GM18519 (cell line): ENCODE results near the gene DNAJB8.

Experiments
- ATAC-seq: cut with Tn5 transposase; IDR thresholded peaks from one replicate; pipeline ENCODE4 v1.9.1; 2021; ENCODE audit warnings: mild to moderate bottlenecking, moderate library complexity; ENCODE audit not compliant: unreplicated experiment, low FRiP score

The DNAJB8 gene

DNA sequence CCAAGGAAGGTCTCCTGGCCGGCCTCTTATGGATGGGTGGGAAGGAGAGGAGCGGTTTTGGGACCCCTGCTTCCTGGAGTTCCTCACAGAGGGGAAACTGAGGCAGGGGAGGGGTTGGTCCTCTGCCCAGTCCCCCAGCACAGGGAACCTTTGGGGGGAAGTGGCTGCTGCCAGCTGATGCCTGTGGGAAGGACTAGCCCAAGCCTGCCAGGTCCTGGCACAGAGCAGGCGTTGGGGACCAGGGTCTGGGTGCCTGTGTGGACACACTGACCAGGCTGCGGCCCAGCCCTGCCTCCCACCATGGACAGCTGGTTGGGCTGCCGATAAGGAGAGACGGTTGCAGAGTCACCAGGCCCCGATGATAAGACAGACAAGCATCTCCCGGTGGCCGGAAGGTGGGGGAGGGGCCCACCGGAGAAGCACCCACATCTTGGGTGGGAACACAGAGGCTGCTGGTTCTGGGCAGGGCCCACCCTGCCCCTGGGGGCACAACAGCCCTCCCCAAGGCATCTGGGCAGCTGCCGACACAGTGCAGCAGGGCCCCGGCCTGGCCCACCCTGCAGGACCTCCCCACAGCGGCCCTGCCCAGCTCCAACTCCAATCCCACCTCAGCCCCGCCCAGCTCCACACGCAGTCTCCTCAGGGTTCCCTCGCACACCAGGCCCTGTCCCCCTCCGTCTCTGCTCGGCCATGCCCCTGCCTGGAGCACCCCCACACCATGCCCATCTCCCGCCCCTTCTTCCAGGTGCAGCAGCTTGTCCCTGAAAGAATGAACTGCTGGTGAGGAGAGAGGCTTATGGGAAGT, 50.7 kb downstream of the DNAJB8 start:
- ATAC-seq = no peak

DNA sequence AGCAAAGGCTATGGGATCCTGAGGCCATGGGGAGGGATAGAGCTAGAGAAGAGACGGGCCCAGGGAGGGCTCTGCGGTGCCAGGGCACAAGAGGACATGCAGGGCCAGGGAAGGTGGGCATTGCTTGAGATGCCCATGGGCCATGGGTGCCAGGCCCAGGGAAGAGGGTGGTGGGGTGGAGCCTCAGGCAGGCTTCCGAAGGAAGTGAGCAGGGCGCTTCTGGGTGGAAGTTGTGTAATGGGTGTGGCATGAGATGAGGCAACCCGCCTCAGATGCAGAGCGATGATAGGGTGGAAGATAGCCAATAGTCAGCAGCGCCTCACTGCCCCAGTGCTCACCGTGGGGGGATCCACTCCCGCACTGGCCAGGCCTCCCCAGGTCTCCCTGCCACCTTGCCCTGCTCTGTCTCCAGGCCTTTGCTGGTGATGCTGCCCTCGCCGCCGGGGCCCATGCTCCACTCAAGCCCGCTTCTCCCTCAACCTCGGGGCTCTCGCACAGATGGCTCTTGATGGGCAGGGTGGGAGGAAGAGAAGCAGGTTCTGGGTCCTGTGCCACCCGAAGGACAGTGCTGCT, 51.4 kb downstream of the DNAJB8 start:
- ATAC-seq = no peak

DNA sequence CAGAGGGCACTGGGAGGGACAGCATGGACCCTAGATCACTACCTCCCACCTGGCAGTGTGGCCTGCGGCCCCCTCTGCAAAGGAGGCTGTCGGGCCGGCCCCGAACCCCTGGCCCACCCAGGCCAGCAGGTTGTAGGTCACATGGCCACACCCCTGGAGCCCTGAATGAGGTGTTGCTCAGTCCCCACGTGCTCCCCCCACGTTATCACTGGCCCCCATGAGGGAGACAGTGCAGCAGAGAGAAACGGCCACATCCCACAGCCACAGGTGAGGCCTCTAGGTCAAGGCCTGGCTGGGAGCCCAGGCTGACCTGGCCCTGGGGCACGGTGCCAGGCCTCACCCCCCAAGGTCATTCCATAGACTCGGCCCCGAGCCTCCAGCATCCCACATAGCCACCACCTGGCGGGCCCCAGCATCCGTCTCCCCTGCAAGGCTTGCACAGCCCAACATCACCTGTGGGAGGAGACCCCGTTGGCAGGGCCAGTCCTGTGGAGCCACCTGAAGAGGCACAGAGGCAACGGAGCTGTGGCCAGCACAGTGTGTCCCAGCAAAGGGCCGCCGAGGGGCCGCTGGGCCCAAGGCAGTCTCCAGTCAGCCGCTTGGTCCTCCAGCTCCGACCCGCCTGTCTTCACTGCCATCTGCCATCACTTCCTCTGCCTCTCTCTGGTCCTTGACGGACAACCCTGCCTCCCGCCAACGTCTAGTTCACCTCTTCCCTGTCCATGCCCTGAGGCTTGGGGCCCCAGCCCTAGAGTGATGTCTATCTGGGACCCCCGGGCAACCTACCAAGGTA, 53.1 kb downstream of the DNAJB8 start:
- ATAC-seq = no peak

DNA sequence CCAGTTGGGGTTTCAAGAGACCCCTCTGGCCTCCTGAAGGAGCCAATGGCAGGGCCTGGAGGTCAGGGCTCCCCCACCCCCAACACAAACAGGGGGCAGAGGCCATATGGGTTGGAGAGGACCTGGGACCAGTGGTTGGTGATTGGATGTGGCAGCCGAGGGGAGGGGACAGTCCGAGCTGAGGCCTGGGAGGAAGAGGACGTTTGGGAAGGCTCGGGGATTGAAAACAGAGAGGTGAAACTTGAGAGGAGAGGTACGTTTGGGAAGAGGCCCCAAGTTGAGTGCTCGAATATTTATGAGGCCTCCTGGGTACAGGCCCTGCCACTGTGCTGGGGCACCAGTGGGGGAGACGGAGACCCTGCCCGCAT, 53.7 kb downstream of the DNAJB8 start:
- no peak for ATAC-seq
